Activated gamma-delta T cell treated with Interleukin-2 at 50 U/mL for 16 hours (primary cell): ENCODE data around the gene PDZD2.
"Not testable (repeated sequence)": the region's sequence is repeated elsewhere in the genome, so short reads cannot be mapped to it uniquely, and the experiment has no call there.

Experiments
- DNase-seq: peaks from one replicate; pipeline ENCODE4 v3.0.0-alpha.2; 2020

Gene PDZD2

GRCh38 chr5:31692561-31693221, 53.8 kb downstream of the PDZD2 start:
- no peak for DNase-seq

GRCh38 chr5:31698673-31699072, 59.7 kb downstream of the PDZD2 start:
- DNase-seq, result no peak

- no peak for DNase-seq
Observed at GRCh38 chr5:31701642-31702299, 62.8 kb downstream of the PDZD2 start.

GRCh38 chr5:31702712-31703111, 63.8 kb downstream of the PDZD2 start:
- DNase-seq, result no peak

- DNase-seq, result no peak
Observed at GRCh38 chr5:31703757-31704156, 64.8 kb downstream of the PDZD2 start.

GRCh38 chr5:31706186-31706585, 67.3 kb downstream of the PDZD2 start:
- no peak for DNase-seq

GRCh38 chr5:31707329-31707728, 68.4 kb downstream of the PDZD2 start:
- DNase-seq, result no peak

GRCh38 chr5:31708089-31708488, 69.2 kb downstream of the PDZD2 start:
- DNase-seq, result no peak

GRCh38 chr5:31711363-31711762, 72.4 kb downstream of the PDZD2 start:
- no peak for DNase-seq

GRCh38 chr5:31711935-31712592, 73.1 kb downstream of the PDZD2 start:
- no peak for DNase-seq

- DNase-seq, result no peak
Observed at GRCh38 chr5:31717561-31717960, 78.6 kb downstream of the PDZD2 start.

GRCh38 chr5:31720004-31720403, 81.1 kb downstream of the PDZD2 start:
- DNase-seq, result no peak

GRCh38 chr5:31720811-31721345, 81.9 kb downstream of the PDZD2 start:
- DNase-seq, result no peak

GRCh38 chr5:31722111-31722510, 83.2 kb downstream of the PDZD2 start:
- no peak for DNase-seq

GRCh38 chr5:31725996-31726395, 87.1 kb downstream of the PDZD2 start:
- DNase-seq, result no peak

- DNase-seq, result no peak
Observed at GRCh38 chr5:31726952-31727351, 88.0 kb downstream of the PDZD2 start.

GRCh38 chr5:31728039-31728438, 89.1 kb downstream of the PDZD2 start:
- no peak for DNase-seq

- DNase-seq, result not testable (repeated sequence)
Observed at GRCh38 chr5:31728806-31729205, 89.9 kb downstream of the PDZD2 start.

GRCh38 chr5:31730139-31730538, 91.2 kb downstream of the PDZD2 start:
- no peak for DNase-seq

GRCh38 chr5:31731016-31731415, 92.1 kb downstream of the PDZD2 start:
- no peak for DNase-seq

GRCh38 chr5:31731710-31732301, 92.9 kb downstream of the PDZD2 start:
- no peak for DNase-seq

- not testable (repeated sequence) for DNase-seq
Observed at GRCh38 chr5:31732821-31733220, 93.9 kb downstream of the PDZD2 start.

GRCh38 chr5:31733371-31733770, 94.4 kb downstream of the PDZD2 start:
- DNase-seq, result no peak

GRCh38 chr5:31736127-31736526, 97.2 kb downstream of the PDZD2 start:
- DNase-seq, result no peak
